Lower lobe of right lung (tissue), 2 donors: ENCODE results near the gene CSRP2. TPM values are rescaled to one million over a fixed set of nuclear protein-coding genes. Genes with fewer than 3 reads are reported as not detected.

Experiments
- ATAC-seq, 2 donors: fragments of 200-7000 bp; cut with Tn5 transposase; one replicate each; pipeline ENCODE4 v1.9.1; 2020 to 2022; ENCODE audit warnings: mild to moderate bottlenecking in 2 of 2, moderate library complexity in 2 of 2
- DNase-seq: peaks from one replicate; pipeline ENCODE4 v3.0.0-alpha.2; 2020
- H3K27ac ChIP-seq: fragments of 200-600 bp; one replicate; pipeline ENCODE4 v1.8.0; 2022
- H3K27me3 ChIP-seq: fragments of 200-600 bp; one replicate; pipeline ENCODE4 v1.8.0; 2022; ENCODE audit warnings: low read depth
- H3K36me3 ChIP-seq: fragments of 200-600 bp; one replicate; pipeline ENCODE4 v1.8.0; 2022; ENCODE audit warnings: mild to moderate bottlenecking
- H3K4me1 ChIP-seq: fragments of 200-600 bp; one replicate; pipeline ENCODE4 v1.8.0; 2022
- H3K4me3 ChIP-seq: fragments of 200-600 bp; one replicate; pipeline ENCODE4 v1.8.0; 2022; ENCODE audit warnings: mild to moderate bottlenecking
- H3K9me3 ChIP-seq: fragments of 200-600 bp; one replicate; pipeline ENCODE4 v1.8.0; 2022
- CTCF ChIP-seq: fragments of 200-600 bp; IDR thresholded peaks from one replicate; pipeline ENCODE4 v1.8.0; 2022; ENCODE audit warnings: antibody characterized with exemption, mild to moderate bottlenecking
- intact Hi-C: fragments of 100-400 bp; cut with DNase I; formaldehyde crosslinking; loops from one replicate; pipeline ENCODE4 v1.11.0; 2022
- total RNA-seq: library from RNA; stranded (reverse); fragmentation: NEBNext Ultra II Directional; extraction: Animal tissue kit (Norgen Biotek cat#: 25700); gene quantifications from one replicate; pipeline ENCODE4 v1.2.1, GENCODE V29; 2021
- donor health status: DM: no; HTN: yes; CAD: no; lungs with severe emphysema.

CSRP2 gene
- total RNA-seq, 1 donor from 2014 or later: 23.3 TPM

- intact Hi-C loops: no loop called here
- no peak for ATAC-seq
- DNase-seq: no peak
Measured at GRCh38 chr12:76872415-76872814, 6.4 kb downstream of the CSRP2 start.

DNA sequence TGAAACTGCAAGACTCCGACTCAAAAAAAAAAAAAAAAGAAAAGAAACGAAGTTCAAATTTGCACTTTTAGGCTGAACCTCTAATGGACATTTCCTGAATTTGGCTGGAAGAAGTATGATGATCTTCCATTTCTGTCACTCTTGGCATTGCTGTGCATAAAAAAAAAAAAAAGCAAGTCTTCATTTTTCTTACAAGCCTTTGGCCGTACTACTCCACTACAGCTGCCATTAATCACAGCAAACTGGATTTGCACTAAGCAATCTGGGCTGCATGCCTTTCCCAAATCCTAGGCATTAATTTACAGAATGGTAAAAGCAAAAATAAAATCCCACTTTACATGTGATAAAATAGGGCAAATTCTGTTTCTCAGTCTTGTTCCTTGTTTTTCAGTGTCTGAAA, 7.1 kb downstream of the CSRP2 start:
- no peak overlapping the region for H3K27ac ChIP-seq
- no peaks in the 10 kb centered on the region for H3K4me1 ChIP-seq
- no peak overlapping the region for H3K4me3 ChIP-seq
- no peak for TF ChIP-seq CTCF
- H3K36me3 ChIP-seq: no peaks in the 10 kb centered on the region
- H3K9me3 ChIP-seq: no peaks in the 10 kb centered on the region
- no peak for DNase-seq
- no peak for ATAC-seq
- no peaks in the 10 kb centered on the region for H3K27me3 ChIP-seq
- intact Hi-C loops: no loop called here

More at GRCh38 chr12:76872415-76872814, 6.4 kb downstream of the CSRP2 start:
- TF ChIP-seq CTCF: no peak
- Histone ChIP-seq H3K9me3 (no peaks in the 10 kb centered on the region), H3K4me3 (no peak overlapping the region), H3K27ac (no peak overlapping the region), H3K27me3 (no peaks in the 10 kb centered on the region), H3K4me1 (no peaks in the 10 kb centered on the region), H3K36me3 (no peaks in the 10 kb centered on the region)

DNA sequence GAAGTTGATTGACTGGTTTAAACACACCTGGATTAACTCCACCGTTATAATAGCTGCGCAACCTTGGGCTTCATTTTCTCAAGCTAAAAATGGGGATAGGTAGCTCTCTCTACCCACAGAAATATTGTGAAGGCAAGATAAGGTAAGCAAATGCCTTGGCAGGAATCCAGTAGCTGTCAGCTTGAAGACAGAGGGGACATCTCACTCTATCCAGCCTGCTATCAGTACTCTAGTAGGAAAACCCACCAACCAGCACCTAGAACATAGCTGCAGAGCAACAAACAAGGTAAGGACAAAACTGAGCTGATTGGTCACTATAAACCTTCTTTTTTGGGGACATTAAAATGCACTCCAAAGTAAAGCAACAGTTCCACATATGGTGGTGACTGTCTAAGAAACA, 7.7 kb downstream of the CSRP2 start:
- no peaks in the 10 kb centered on the region for H3K9me3 ChIP-seq
- no peak for TF ChIP-seq CTCF
- no peaks in the 10 kb centered on the region for H3K36me3 ChIP-seq
- DNase-seq (no peak), ATAC-seq (no peak)
- intact Hi-C loops: no loop called here
- H3K4me1 ChIP-seq: no peaks in the 10 kb centered on the region
- no peaks in the 10 kb centered on the region for H3K27me3 ChIP-seq
- no peak overlapping the region for H3K27ac ChIP-seq
- no peak overlapping the region for H3K4me3 ChIP-seq

DNA sequence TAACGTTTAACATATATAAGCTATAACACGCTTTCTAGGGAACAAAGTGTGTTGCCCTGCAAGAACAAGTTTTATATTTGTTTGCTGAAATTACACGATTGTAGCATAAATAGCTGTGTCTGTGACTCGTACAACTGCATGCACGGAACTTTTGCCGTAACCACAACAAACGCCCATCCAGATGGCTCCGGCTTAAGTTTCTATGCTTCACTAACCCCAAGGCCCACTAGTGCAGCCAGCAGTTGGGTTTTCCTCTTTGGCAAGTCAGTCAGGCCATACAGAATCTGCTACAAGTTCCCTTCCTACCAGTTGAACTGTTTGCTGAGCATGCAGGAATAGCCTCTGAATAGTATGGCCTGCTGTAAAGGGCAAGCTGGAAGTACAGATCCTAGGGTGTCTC, 12.1 kb downstream of the CSRP2 start:
- DNase-seq (no peak), ATAC-seq (no peak)
- Histone ChIP-seq H3K36me3 (peaks cover 5% of the 10 kb centered on the region), H3K27ac (no peak overlapping the region), H3K4me1 (no peaks in the 10 kb centered on the region), H3K9me3 (no peaks in the 10 kb centered on the region), H3K4me3 (no peak overlapping the region), H3K27me3 (no peaks in the 10 kb centered on the region)
- no peak for TF ChIP-seq CTCF
- intact Hi-C loops: no loop called here

- H3K27me3 ChIP-seq: no peaks in the 10 kb centered on the region
- no peaks in the 10 kb centered on the region for H3K9me3 ChIP-seq
- TF ChIP-seq CTCF: no peak
- ATAC-seq: no peak
- H3K4me1 ChIP-seq: no peaks in the 10 kb centered on the region
- H3K36me3 ChIP-seq: peaks cover 7% of the 10 kb centered on the region
- intact Hi-C loops: no loop called here
- no peak for DNase-seq
- H3K27ac ChIP-seq: no peak overlapping the region
- no peak overlapping the region for H3K4me3 ChIP-seq
Measured at GRCh38 chr12:76866151-76866567, 12.7 kb downstream of the CSRP2 start.
